ENCODE measurements around the gene HAUS7.

GRCh38 chrX:153448556-153449367 is 21.6 kb downstream of the HAUS7 start:
- TF ChIP-seq EZH2phosphoT487 (IDR thresholded peaks at IDR 0.05; ENCODE audit: insufficient read depth, low read depth) (no peak), EZH2 (IDR thresholded peaks at IDR 0.05; ENCODE audit: insufficient read depth, poor library complexity, severe bottlenecking) (no peak)
